K562 (cell line): ENCODE measurements around the gene OR14A16. TPM values are rescaled to one million over a fixed set of nuclear protein-coding genes. Genes with fewer than 3 reads are reported as not detected.

Experiments
- ARNT ChIP-seq, 2 experiments: fragments of 450-650 bp; IDR thresholded peaks; 2 replicates each; pipeline ENCODE4 v1.6.1; 2016; ENCODE audit warnings: mild to moderate bottlenecking in 1 of 2
- ASH1L ChIP-seq: fragments of 450-650 bp; IDR thresholded peaks from 2 replicates; pipeline ENCODE4 v1.6.1; 2018; ENCODE audit warnings: borderline replicate concordance, mild to moderate bottlenecking, low read depth; ENCODE audit not compliant: partially characterized antibody
- CBX2 ChIP-seq: fragments of 200-600 bp; sonication (generic); IDR thresholded peaks from one replicate; pipeline ENCODE4 v1.6.1; 2012; ENCODE audit warnings: mild to moderate bottlenecking, low read length, inconsistent platforms; ENCODE audit not compliant: insufficient read depth, poor library complexity, severe bottlenecking
- CBX5 ChIP-seq: IDR thresholded peaks from 2 replicates; pipeline ENCODE4 v1.6.1; 2014; ENCODE audit warnings: low read depth, borderline replicate concordance
- CLOCK ChIP-seq: fragments of 250-450 bp; sonication (Bioruptor Pico); IDR thresholded peaks from 2 replicates; pipeline ENCODE4 v1.4.0; 2020; ENCODE audit warnings: mild to moderate bottlenecking, moderate library complexity, borderline replicate concordance
- CREB5 ChIP-seq: fragments of 250-450 bp; sonication (Bioruptor Pico); IDR thresholded peaks from 2 replicates; pipeline ENCODE4 v1.5.0; 2020; ENCODE audit warnings: mild to moderate bottlenecking
- EWSR1 ChIP-seq: fragments of 450-650 bp; IDR thresholded peaks from 2 replicates; pipeline ENCODE4 v1.6.1; 2018; ENCODE audit warnings: borderline replicate concordance, mild to moderate bottlenecking, low read depth, moderate library complexity; ENCODE audit not compliant: partially characterized antibody
- HDAC2 ChIP-seq: fragments of 450-650 bp; IDR thresholded peaks from 2 replicates; pipeline ENCODE4 v1.6.1; 2016; ENCODE audit warnings: mild to moderate bottlenecking
- NFIX ChIP-seq: fragments of 250-450 bp; sonication (Bioruptor Pico); IDR thresholded peaks from 2 replicates; pipeline ENCODE4 v1.4.0; 2020; ENCODE audit warnings: low read depth, mild to moderate bottlenecking, moderate library complexity
- RAD51 ChIP-seq: fragments of 450-650 bp; IDR thresholded peaks from 2 replicates; pipeline ENCODE4 v1.7.1; 2016; ENCODE audit warnings: low read depth, mild to moderate bottlenecking, borderline replicate concordance
- RBM15 ChIP-seq: fragments of 200-400 bp; formaldehyde crosslinking; IDR thresholded peaks from 2 replicates; pipeline ENCODE4 v1.6.1; 2018; ENCODE audit warnings: mild to moderate bottlenecking, low read length, moderate library complexity; ENCODE audit not compliant: insufficient read depth
- RBM17 ChIP-seq: fragments of 200-400 bp; formaldehyde crosslinking; IDR thresholded peaks from 2 replicates; pipeline ENCODE4 v1.6.1; 2017; ENCODE audit warnings: low read depth, mild to moderate bottlenecking, low read length, borderline replicate concordance
- SREBF2 ChIP-seq: sonication (generic); formaldehyde crosslinking; IDR thresholded peaks from 2 replicates; pipeline ENCODE4 v1.4.0; 2020; ENCODE audit warnings: mild to moderate bottlenecking, missing genetic modification reagents
- XRCC3 ChIP-seq: fragments of 450-650 bp; IDR thresholded peaks from 2 replicates; pipeline ENCODE4 v1.6.1; 2017; ENCODE audit warnings: mild to moderate bottlenecking, moderate library complexity
- ZKSCAN1 ChIP-seq: fragments of 150-350 bp; IDR thresholded peaks from 2 replicates; pipeline ENCODE4 v1.6.1; 2016; ENCODE audit warnings: low read depth, low read length
- ZNF324 ChIP-seq: fragments of 250-450 bp; sonication (Bioruptor Pico); IDR thresholded peaks from 2 replicates; pipeline ENCODE4 v1.4.0; 2020; ENCODE audit warnings: mild to moderate bottlenecking
- ZNF79 ChIP-seq: fragments of 250-450 bp; sonication (Bioruptor Pico); IDR thresholded peaks from 2 replicates; pipeline ENCODE4 v1.4.0; 2020; ENCODE audit warnings: low read depth, mild to moderate bottlenecking, moderate library complexity
- polyA plus RNA-seq, 8 experiments: library from polyadenylated mRNA; depleted of rRNA in 4 of 8; stranded (reverse) in 5 of 8; unstranded in 3 of 8; fragments of >200 nt; fragmentation: Nextera tagmentation in 2 of 8; fragmentation: Illumina TruSeq in 1 of 8; extraction: Ambion mirVana in 2 of 8; extraction: Trizol in 1 of 8; gene quantifications; 2 replicates each; pipeline versions ENCODE4 v1.2.1 to v1.2.3, GENCODE V29; 2011 to 2014; ENCODE audit warnings: inconsistent platforms in 1 of 8, missing spikeins in 1 of 8
- total RNA-seq, 7 experiments: library from RNA; depleted of rRNA in 6 of 7; stranded (reverse); fragments of >200 nt in 6 of 7; fragmentation: Illumina TruSeq in 2 of 7; extraction: Trizol in 2 of 7; gene quantifications; 2 replicates each; pipeline versions ENCODE4 v1.2.1 to v1.2.3, GENCODE V29; 2011 to 2021; ENCODE audit warnings: low replicate concordance in 1 of 7
- TF ChIP-seq, protein P1 (sequence below): conservative IDR thresholded peaks from 2 replicates; pipeline ENCODE4 v1.6.1; 2011; ENCODE audit warnings: low read depth, mild to moderate bottlenecking, low read length; ENCODE audit not compliant: control insufficient read depth
- TF ChIP-seq, protein P2 (sequence below): sonication (generic); formaldehyde crosslinking; IDR thresholded peaks from 2 replicates; pipeline ENCODE4 v1.4.0; 2020; ENCODE audit warnings: mild to moderate bottlenecking, missing genetic modification reagents

OR14A16 gene
- total and polyA plus RNA-seq, 9 of the 15 experiments (the other 6 are each of a cell fraction or from before 2014, with no cell fraction given) = not detected

- TF ChIP-seq CREB5 (CRISPR knock-in tag) = no peak
- no peak for TF ChIP-seq HDAC2
- TF ChIP-seq SREBF2 (CRISPR knock-in tag) = no peak
- no peak for TF ChIP-seq ZNF79 (CRISPR knock-in tag)
- TF ChIP-seq CBX2 = no peak
- no peak for TF ChIP-seq ARNT (IDR thresholded peaks at IDR 0.05)
- TF ChIP-seq RAD51 = no peak
- no peak for TF ChIP-seq CLOCK (CRISPR knock-in tag)
- TF ChIP-seq EWSR1 = no peak
- TF ChIP-seq ZKSCAN1 = peak; percentile 74
- 0 out of 2 replicates have a peak, but pooled peaks have one; percentile 20 for TF ChIP-seq CBX5
- TF ChIP-seq, protein P1, sequence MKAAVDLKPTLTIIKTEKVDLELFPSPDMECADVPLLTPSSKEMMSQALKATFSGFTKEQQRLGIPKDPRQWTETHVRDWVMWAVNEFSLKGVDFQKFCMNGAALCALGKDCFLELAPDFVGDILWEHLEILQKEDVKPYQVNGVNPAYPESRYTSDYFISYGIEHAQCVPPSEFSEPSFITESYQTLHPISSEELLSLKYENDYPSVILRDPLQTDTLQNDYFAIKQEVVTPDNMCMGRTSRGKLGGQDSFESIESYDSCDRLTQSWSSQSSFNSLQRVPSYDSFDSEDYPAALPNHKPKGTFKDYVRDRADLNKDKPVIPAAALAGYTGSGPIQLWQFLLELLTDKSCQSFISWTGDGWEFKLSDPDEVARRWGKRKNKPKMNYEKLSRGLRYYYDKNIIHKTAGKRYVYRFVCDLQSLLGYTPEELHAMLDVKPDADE = peak; percentile 66
- TF ChIP-seq RBM15 = no peak
- TF ChIP-seq ZNF324 (CRISPR knock-in tag) = no peak
- TF ChIP-seq XRCC3 = no peak
- TF ChIP-seq RBM17 = no peak
- no peak for TF ChIP-seq ASH1L
- TF ChIP-seq, protein P2, sequence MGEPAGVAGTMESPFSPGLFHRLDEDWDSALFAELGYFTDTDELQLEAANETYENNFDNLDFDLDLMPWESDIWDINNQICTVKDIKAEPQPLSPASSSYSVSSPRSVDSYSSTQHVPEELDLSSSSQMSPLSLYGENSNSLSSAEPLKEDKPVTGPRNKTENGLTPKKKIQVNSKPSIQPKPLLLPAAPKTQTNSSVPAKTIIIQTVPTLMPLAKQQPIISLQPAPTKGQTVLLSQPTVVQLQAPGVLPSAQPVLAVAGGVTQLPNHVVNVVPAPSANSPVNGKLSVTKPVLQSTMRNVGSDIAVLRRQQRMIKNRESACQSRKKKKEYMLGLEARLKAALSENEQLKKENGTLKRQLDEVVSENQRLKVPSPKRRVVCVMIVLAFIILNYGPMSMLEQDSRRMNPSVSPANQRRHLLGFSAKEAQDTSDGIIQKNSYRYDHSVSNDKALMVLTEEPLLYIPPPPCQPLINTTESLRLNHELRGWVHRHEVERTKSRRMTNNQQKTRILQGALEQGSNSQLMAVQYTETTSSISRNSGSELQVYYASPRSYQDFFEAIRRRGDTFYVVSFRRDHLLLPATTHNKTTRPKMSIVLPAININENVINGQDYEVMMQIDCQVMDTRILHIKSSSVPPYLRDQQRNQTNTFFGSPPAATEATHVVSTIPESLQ (CRISPR knock-in tag) = no peak
- TF ChIP-seq NFIX (CRISPR knock-in tag) = no peak
Measured at GRCh38 chr1:247857069-247857984, 33.4 kb upstream of the OR14A16 start, which contains the start of gene TRIM58 (continued).
